SK-N-SH (cell line): Measurements from ENCODE around the gene GALNT13. TPM values are rescaled to one million over a fixed set of nuclear protein-coding genes. Genes with fewer than 3 reads are reported as not detected.
A peak's percentile ranks its signal among the peaks of the same experiment; 100 is the strongest.

Source experiments
- CTCF ChIA-PET: fragments of 300-600, 350-600 bp; formaldehyde crosslinking; extraction: SDS; loops from one replicate; lab custom pipeline; 2021; lab: Yijun Ruan, JAX
- POLR2A ChIA-PET: fragments of 350-600 bp; sonication (Branson Sonifier 250); formaldehyde crosslinking; extraction: SDS; loops from one replicate; lab custom pipeline; 2020; ENCODE audit warnings: antibody characterized with exemption, inconsistent platforms; lab: Yijun Ruan, JAX
- DNase-seq: peaks from one replicate; pipeline ENCODE4 v3.0.0; 2012
- H2AFZ ChIP-seq: fragments of 200-600 bp; sonication (generic); 2 replicates; pipeline ENCODE4 v1.8.1; 2016; ENCODE audit warnings: antibody characterized with exemption, mild to moderate bottlenecking, low read depth
- H3F3A ChIP-seq: fragments of 200-600 bp; sonication (generic); replicated peaks from 2 replicates; pipeline ENCODE3; 2016; ENCODE audit warnings: antibody characterized with exemption, mild to moderate bottlenecking; ENCODE audit not compliant: insufficient read depth
- H3K27ac ChIP-seq, 2 experiments: fragments of 200-500 bp in 1 of 2; fragments of 200-600 bp in 1 of 2; sonication (Bioruptor generic) in 1 of 2; sonication (generic), shearing (Covaris generic) in 1 of 2; 2 replicates each; pipeline versions ENCODE4 v1.5.1 to v1.6.1; 2014 to 2016; ENCODE audit warnings: low read depth in 2 of 2, inconsistent platforms in 1 of 2, low read length in 1 of 2, mild to moderate bottlenecking in 1 of 2, mixed read lengths in 1 of 2
- H3K27me3 ChIP-seq: fragments of 200-600 bp; sonication (generic), shearing (Covaris generic); 2 replicates; pipeline ENCODE4 v1.6.1; 2016; ENCODE audit warnings: mixed run types; ENCODE audit not compliant: insufficient read depth
- H3K36me3 ChIP-seq, 2 experiments: fragments of 200-500 bp in 1 of 2; fragments of 200-600 bp in 1 of 2; sonication (Bioruptor generic) in 1 of 2; sonication (generic) in 1 of 2; replicated peaks in 1 of 2; 2 replicates each; pipeline versions ENCODE3 to v1.5.1; 2014 to 2016; ENCODE audit warnings: low read length in 1 of 2, mild to moderate bottlenecking in 1 of 2; ENCODE audit not compliant: insufficient read depth in 2 of 2, control insufficient read depth in 1 of 2
- H3K4me1 ChIP-seq, 2 experiments: fragments of 200-500 bp in 1 of 2; fragments of 200-600 bp in 1 of 2; sonication (Bioruptor generic) in 1 of 2; sonication (generic), shearing (Covaris generic) in 1 of 2; 2 replicates each; pipeline versions ENCODE4 v1.5.1 to v1.6.1; 2014 to 2016; ENCODE audit warnings: low read depth in 1 of 2, low read length in 1 of 2, mixed run types in 1 of 2; ENCODE audit not compliant: insufficient read depth in 2 of 2, control insufficient read depth in 1 of 2
- H3K4me2 ChIP-seq: fragments of 200-600 bp; sonication (generic), shearing (Covaris generic); 2 replicates; pipeline ENCODE4 v1.6.1; 2017; ENCODE audit warnings: mixed run types
- H3K4me3 ChIP-seq, 2 experiments: fragments of 200-500 bp in 1 of 2; fragments of 200-600 bp in 1 of 2; sonication (Bioruptor generic) in 1 of 2; sonication (generic), shearing (Covaris generic) in 1 of 2; 2 replicates each; pipeline versions ENCODE4 v1.5.1 to v1.8.1; 2014 to 2016; ENCODE audit warnings: low read depth in 2 of 2, inconsistent platforms in 1 of 2, low read length in 1 of 2, mild to moderate bottlenecking in 1 of 2, mixed read lengths in 1 of 2, moderate library complexity in 1 of 2
- H3K79me2 ChIP-seq: fragments of 200-600 bp; sonication (generic); 2 replicates; pipeline ENCODE4 v1.8.1; 2017; ENCODE audit warnings: mild to moderate bottlenecking; ENCODE audit not compliant: insufficient read depth
- H3K9ac ChIP-seq: fragments of 200-600 bp; sonication (generic); 2 replicates; pipeline ENCODE4 v1.6.1; 2017; ENCODE audit warnings: mixed run types
- H3K9me2 ChIP-seq: fragments of 200-600 bp; sonication (generic); 2 replicates; pipeline ENCODE4 v1.6.1; 2017; ENCODE audit warnings: mixed run types
- H3K9me3 ChIP-seq: fragments of 200-600 bp; sonication (generic); 2 replicates; pipeline ENCODE4 v1.6.1; 2017; ENCODE audit warnings: mixed run types, mild to moderate bottlenecking, moderate library complexity
- H4K20me1 ChIP-seq: fragments of 200-600 bp; sonication (generic); 2 replicates; pipeline ENCODE4 v1.6.1; 2017; ENCODE audit warnings: mild to moderate bottlenecking, mixed run types; ENCODE audit not compliant: insufficient read depth
- ELF1 ChIP-seq: IDR thresholded peaks from 2 replicates; pipeline ENCODE4 v1.4.0; 2012
- EZH2phosphoT487 ChIP-seq: fragments of 200-600 bp; sonication (generic); IDR thresholded peaks from 2 replicates; pipeline ENCODE4 v1.6.1; 2017; ENCODE audit warnings: low read depth, mixed run types, mild to moderate bottlenecking, antibody characterized with exemption, moderate library complexity, borderline replicate concordance
- FOXJ3 ChIP-seq: sonication (generic); formaldehyde crosslinking; IDR thresholded peaks from 2 replicates; pipeline ENCODE4 v1.5.1; 2020; ENCODE audit warnings: mild to moderate bottlenecking, missing genetic modification reagents
- GABPA ChIP-seq: IDR thresholded peaks from 2 replicates; pipeline ENCODE4 v1.4.0; 2012; ENCODE audit warnings: low read depth, mild to moderate bottlenecking
- GATA2 ChIP-seq: sonication (generic); formaldehyde crosslinking; IDR thresholded peaks from 2 replicates; pipeline ENCODE4 v1.5.0; 2020; ENCODE audit warnings: mild to moderate bottlenecking, missing genetic modification reagents
- IRF3 ChIP-seq: fragments of 150-350 bp; IDR thresholded peaks from 2 replicates; pipeline ENCODE4 v1.6.1; 2016; ENCODE audit warnings: mild to moderate bottlenecking, low read depth, low read length
- MEF2A ChIP-seq: IDR thresholded peaks from 2 replicates; pipeline ENCODE4 v1.4.0; 2012; ENCODE audit warnings: low read depth, borderline replicate concordance
- MXI1 ChIP-seq: IDR thresholded peaks from 2 replicates; pipeline ENCODE4 v1.6.1; 2012; ENCODE audit warnings: mild to moderate bottlenecking, low read depth, low read length, improper control_type of control experiment
- POLR2AphosphoS5 ChIP-seq: IDR thresholded peaks from 2 replicates; pipeline ENCODE4 v1.6.1; 2012; ENCODE audit warnings: low read depth, low read length
- RCOR1 ChIP-seq: fragments of 150-350 bp; IDR thresholded peaks from 2 replicates; pipeline ENCODE4 v1.6.1; 2017; ENCODE audit warnings: antibody characterized with exemption, low read length
- SMC3 ChIP-seq: IDR thresholded peaks from 2 replicates; pipeline ENCODE4 v1.6.1; 2012; ENCODE audit warnings: low read depth, low read length, improper control_type of control experiment
- TAF1 ChIP-seq: IDR thresholded peaks from 2 replicates; pipeline ENCODE4 v1.6.1; 2012; ENCODE audit warnings: low read depth, mild to moderate bottlenecking, low read length, moderate library complexity, borderline replicate concordance
- TCF12 ChIP-seq: IDR thresholded peaks from 2 replicates; pipeline ENCODE4 v1.4.0; 2012
- TEAD4 ChIP-seq: IDR thresholded peaks from 2 replicates; pipeline ENCODE4 v1.4.0; 2012; ENCODE audit warnings: mild to moderate bottlenecking, borderline replicate concordance; ENCODE audit not compliant: insufficient read depth
- USF1 ChIP-seq: IDR thresholded peaks from 2 replicates; pipeline ENCODE4 v1.4.0; 2012; ENCODE audit warnings: low read depth, borderline replicate concordance
- USF2 ChIP-seq: fragments of 150-350 bp; IDR thresholded peaks from 2 replicates; pipeline ENCODE4 v1.6.1; 2017; ENCODE audit warnings: antibody characterized with exemption, low read length, low read depth, borderline replicate concordance
- WGBS: methylation state at CpG from one replicate; pipeline ENCODE4 v1.1.6; 2017; ENCODE audit warnings: low lambda C conversion rate; 5-methylcytosine and 5-hydroxymethylcytosine counted together
- polyA plus RNA-seq, 3 experiments: library from polyadenylated mRNA; depleted of rRNA; stranded (reverse); fragments of >200 nt; gene quantifications; 2 replicates each; pipeline ENCODE4 v1.2.3, GENCODE V29; 2012
- TF ChIP-seq, protein P1 (sequence below): IDR thresholded peaks from 2 replicates; pipeline ENCODE4 v1.4.0; 2012; ENCODE audit warnings: low read depth

The GALNT13 gene
- polyA plus RNA-seq, 1 of the 3 experiments (the other 2 are of a cell fraction) = 0.33 TPM

DNA sequence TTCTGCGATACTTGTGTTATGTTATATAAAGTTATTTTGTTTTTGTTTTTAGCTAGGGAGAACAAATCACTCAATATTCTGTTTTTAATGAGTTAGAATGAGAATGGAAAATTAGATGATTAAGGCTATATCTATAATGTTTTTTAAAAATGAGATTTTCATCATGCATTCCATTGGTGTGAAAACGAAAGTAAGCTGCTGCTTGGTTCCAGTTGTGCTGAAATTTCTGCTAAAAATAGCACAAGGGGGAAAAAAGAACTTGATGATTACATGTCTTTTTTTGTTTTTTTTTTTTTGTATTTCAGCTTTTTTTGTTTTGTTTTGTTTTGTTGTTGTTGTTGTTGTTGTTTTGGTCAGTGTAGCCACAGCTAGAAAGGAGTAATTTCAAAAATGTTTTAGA is 584.1 kb downstream of the GALNT13 start:
- H3K27me3 ChIP-seq = no peaks in the 10 kb centered on the region
- POLR2A ChIA-PET = no interaction called here
- DNase-seq = no peak
- H3K79me2 ChIP-seq = no peaks in the 10 kb centered on the region
- WGBS = 57% methylated on average over 2 of the region's 2 CpGs
- peak overlapping the region; percentile 23 to 34; a peak in 1 of 4 replicates for H3K4me3 ChIP-seq
- H3K9ac ChIP-seq = no peak overlapping the region
- H2AFZ ChIP-seq = no peak overlapping the region
- CTCF ChIA-PET = interaction anchor here (1.1 kb wide), 1 partner anchor 9 kb away, joined by 4 read pairs; no protein-coding TSS in a partner anchor
- H3K9me2 ChIP-seq = no peaks in the 10 kb centered on the region
- no peaks in the 10 kb centered on the region for H4K20me1 ChIP-seq
- TF ChIP-seq USF2 (no peak), FOXJ3 (CRISPR knock-in tag) (no peak), ELF1 (no peak), TEAD4 (no peak), IRF3 (no peak), GATA2 (CRISPR knock-in tag) (no peak), USF1 (no peak), EZH2phosphoT487 (no peak), MEF2A (no peak), TCF12 (no peak), SMC3 (no peak), MXI1 (no peak), RCOR1 (no peak), GABPA (no peak), TAF1 (no peak)
- TF ChIP-seq, protein P1, sequence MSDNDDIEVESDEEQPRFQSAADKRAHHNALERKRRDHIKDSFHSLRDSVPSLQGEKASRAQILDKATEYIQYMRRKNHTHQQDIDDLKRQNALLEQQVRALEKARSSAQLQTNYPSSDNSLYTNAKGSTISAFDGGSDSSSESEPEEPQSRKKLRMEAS = no peak
- no peaks in the 10 kb centered on the region for H3K4me1 ChIP-seq
- H3K9me3 ChIP-seq = no peaks in the 10 kb centered on the region
- no peaks in the 10 kb centered on the region for H3F3A ChIP-seq
- H3K36me3 ChIP-seq = no peaks in the 10 kb centered on the region
- H3K27ac ChIP-seq = no peak overlapping the region
- peak overlapping the region; percentile 17 for H3K4me2 ChIP-seq

DNA sequence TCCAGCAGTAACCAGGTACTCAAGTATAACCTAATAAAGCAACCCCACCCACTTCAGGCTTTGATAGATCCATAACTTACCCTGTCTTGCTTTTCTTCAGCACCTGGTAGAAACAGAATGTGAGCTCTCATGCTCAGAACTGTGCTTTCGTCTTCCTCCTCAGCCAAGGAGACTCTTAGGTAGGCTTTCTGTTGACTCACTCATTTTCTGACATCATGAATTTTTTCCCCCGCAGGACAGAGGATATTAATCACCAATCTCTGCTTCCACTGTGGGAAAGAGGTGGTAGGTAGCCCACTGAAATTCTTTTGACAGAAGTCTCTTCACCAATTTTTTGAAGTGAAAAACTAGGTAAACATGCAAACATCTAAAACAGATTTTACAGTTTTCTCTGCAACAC is 585.6 kb downstream of the GALNT13 start:
- Histone ChIP-seq H3K9ac (no peak overlapping the region), H3K36me3 (no peaks in the 10 kb centered on the region), H3K9me2 (no peaks in the 10 kb centered on the region), H3K27ac (no peak overlapping the region), H3K4me3 (no peak overlapping the region)
- POLR2A ChIA-PET = no interaction called here
- TF ChIP-seq POLR2AphosphoS5 = no peak
- no peak for TF ChIP-seq USF1
- TF ChIP-seq TCF12 = no peak
- no peak for TF ChIP-seq EZH2phosphoT487
- TF ChIP-seq, all 33 proteins: peak for 0
- Histone ChIP-seq H2AFZ (no peak overlapping the region), H3K4me1 (no peaks in the 10 kb centered on the region), H3K9me3 (no peaks in the 10 kb centered on the region), H3F3A (no peaks in the 10 kb centered on the region), H3K27me3 (no peaks in the 10 kb centered on the region), H4K20me1 (no peaks in the 10 kb centered on the region), H3K4me2 (no peak overlapping the region), H3K79me2 (no peaks in the 10 kb centered on the region)
- CTCF ChIA-PET = no interaction called here
- 33% methylated on average over 2 of the region's 2 CpGs for WGBS
- DNase-seq = no peak
